Esophagus squamous epithelium (tissue), 4 donors: Measurements from ENCODE around the gene OR6B3.

Source experiments
- CTCF ChIP-seq, 6 experiments: fragments of 450-650 bp in 4 of 6; fragments of 200-600 bp in 2 of 6; sonication (generic) in 2 of 6; IDR thresholded peaks; one replicate each; pipeline ENCODE4 v1.5.1; 2016 to 2019; ENCODE audit warnings: antibody characterized with exemption in 6 of 6, mild to moderate bottlenecking in 4 of 6, moderate library complexity in 4 of 6
- POLR2A ChIP-seq, 4 donors: fragments of 450-650 bp; IDR thresholded peaks; one replicate each; pipeline ENCODE4 v1.6.1; 2017; ENCODE audit warnings: antibody characterized with exemption in 4 of 4, mild to moderate bottlenecking in 4 of 4, moderate library complexity in 3 of 4

GRCh38 chr2:240023792-240024191 is 29.5 kb downstream of the OR6B3 start:
- TF ChIP-seq CTCF (IDR thresholded peaks at IDR 0.05): no peak
- TF ChIP-seq POLR2A (IDR thresholded peaks at IDR 0.05): no peak
